GM23338 (cell line): ENCODE results near the gene ITGA8. TPM values are rescaled to one million over a fixed set of nuclear protein-coding genes. Genes with fewer than 3 reads are reported as not detected.

Experiments used
- ATAC-seq: fragments of 200-7000 bp; cut with Tn5 transposase; 3 replicates; pipeline ENCODE4 v1.9.1; 2020
- DNase-seq: peaks from one replicate; pipeline ENCODE4 v3.0.0-alpha.2; 2015; ENCODE audit warnings: low spot score
- H2AFZ ChIP-seq: fragments of 200-600 bp; sonication (generic); 2 replicates; pipeline ENCODE4 v1.8.0; 2016; ENCODE audit warnings: antibody characterized with exemption, mild to moderate bottlenecking, moderate library complexity
- H3F3A ChIP-seq: fragments of 200-600 bp; sonication (generic); replicated peaks from 2 replicates; pipeline ENCODE4 v1.8.0; 2017; ENCODE audit warnings: antibody characterized with exemption, mixed run types, low read depth
- H3K27ac ChIP-seq: fragments of 200-600 bp; sonication (generic); 2 replicates; pipeline ENCODE4 v1.6.1; 2016; ENCODE audit warnings: low read depth
- H3K27me3 ChIP-seq: fragments of 200-600 bp; sonication (generic); 2 replicates; pipeline ENCODE4 v1.8.0; 2016; ENCODE audit warnings: mild to moderate bottlenecking, mixed run types, moderate library complexity; ENCODE audit not compliant: insufficient read depth
- H3K36me3 ChIP-seq: fragments of 200-600 bp; sonication (generic); 2 replicates; pipeline ENCODE4 v1.8.0; 2016; ENCODE audit warnings: mild to moderate bottlenecking; ENCODE audit not compliant: insufficient read depth
- H3K4me1 ChIP-seq: fragments of 200-600 bp; sonication (generic); 2 replicates; pipeline ENCODE4 v1.8.0; 2016; ENCODE audit warnings: mild to moderate bottlenecking, moderate library complexity; ENCODE audit not compliant: insufficient read depth
- H3K4me2 ChIP-seq: fragments of 200-600 bp; sonication (generic); 2 replicates; pipeline ENCODE4 v1.7.1; 2017; ENCODE audit warnings: mixed run types
- H3K4me3 ChIP-seq: fragments of 200-600 bp; sonication (generic); 2 replicates; pipeline ENCODE4 v1.6.1; 2016; ENCODE audit warnings: mixed run types
- H3K79me2 ChIP-seq: fragments of 200-600 bp; sonication (generic); replicated peaks from 2 replicates; pipeline ENCODE4 v1.8.0; 2017; ENCODE audit warnings: mild to moderate bottlenecking; ENCODE audit not compliant: insufficient read depth
- H3K9me2 ChIP-seq: fragments of 200-600 bp; sonication (generic); 2 replicates; pipeline ENCODE4 v1.8.0; 2017; ENCODE audit not compliant: insufficient read depth
- H4K20me1 ChIP-seq: fragments of 200-600 bp; sonication (generic); replicated peaks from 2 replicates; pipeline ENCODE4 v1.8.0; 2017; ENCODE audit warnings: mild to moderate bottlenecking; ENCODE audit not compliant: insufficient read depth
- H3K27ac Mint-ChIP-seq: 2 replicates; pipeline ENCODE4 v1.8.0; 2020; ENCODE audit warnings: inconsistent platforms, mild to moderate bottlenecking, moderate library complexity, mixed read lengths
- H3K27me3 Mint-ChIP-seq: 3 replicates; pipeline ENCODE4 v1.8.0; 2022; ENCODE audit warnings: low read depth, mild to moderate bottlenecking, moderate library complexity, mixed read lengths, inconsistent platforms; ENCODE audit not compliant: insufficient read depth, poor library complexity
- H3K36me3 Mint-ChIP-seq: 3 replicates; pipeline ENCODE4 v1.8.0; 2021; ENCODE audit warnings: low read depth, mild to moderate bottlenecking, inconsistent platforms, moderate library complexity, mixed read lengths
- H3K4me1 Mint-ChIP-seq: 3 replicates; pipeline ENCODE4 v1.8.0; 2020; ENCODE audit warnings: mild to moderate bottlenecking, inconsistent platforms, mixed read lengths
- H3K4me3 Mint-ChIP-seq: 3 replicates; pipeline ENCODE4 v1.8.0; 2021; ENCODE audit warnings: moderate library complexity, mild to moderate bottlenecking, inconsistent platforms, mixed read lengths
- H3K9me3 Mint-ChIP-seq: 3 replicates; pipeline ENCODE4 v1.8.0; 2020; ENCODE audit warnings: moderate library complexity, mild to moderate bottlenecking, inconsistent platforms, mixed read lengths
- CREB1 ChIP-seq: fragments of 250-450 bp; sonication (Bioruptor Pico); IDR thresholded peaks from 2 replicates; pipeline ENCODE4 v1.5.0; 2020; ENCODE audit warnings: low read depth, mild to moderate bottlenecking, moderate library complexity
- EZH2 ChIP-seq: fragments of 200-600 bp; sonication (generic); IDR thresholded peaks from one replicate; pipeline ENCODE4 v1.8.0; 2017; ENCODE audit warnings: antibody characterized with exemption, mild to moderate bottlenecking, low read depth; ENCODE audit not compliant: unreplicated experiment
- EZH2phosphoT487 ChIP-seq: fragments of 200-600 bp; sonication (generic); IDR thresholded peaks from one replicate; pipeline ENCODE4 v1.8.1; 2018; ENCODE audit warnings: antibody characterized with exemption; ENCODE audit not compliant: unreplicated experiment
- JUNB ChIP-seq: IDR thresholded peaks from one replicate; pipeline ENCODE4 v1.6.1; 2016; ENCODE audit warnings: antibody characterized with exemption; ENCODE audit not compliant: unreplicated experiment
- NANOG ChIP-seq: IDR thresholded peaks from 2 replicates; pipeline ENCODE4 v1.6.1; 2016; ENCODE audit warnings: antibody characterized with exemption, borderline replicate concordance
- POLR2AphosphoS5 ChIP-seq: IDR thresholded peaks from 2 replicates; pipeline ENCODE4 v1.6.1; 2016; ENCODE audit warnings: antibody characterized with exemption, low read depth
- STAT1 ChIP-seq: IDR thresholded peaks from one replicate; pipeline ENCODE4 v1.6.1; 2016; ENCODE audit warnings: antibody characterized with exemption; ENCODE audit not compliant: unreplicated experiment
- ZNF114 ChIP-seq: fragments of 250-450 bp; sonication (Bioruptor Pico); IDR thresholded peaks from 2 replicates; pipeline ENCODE4 v1.5.0; 2020; ENCODE audit warnings: mild to moderate bottlenecking, moderate library complexity
- ZNF331 ChIP-seq: fragments of 250-450 bp; sonication (Bioruptor Pico); IDR thresholded peaks from 2 replicates; pipeline ENCODE4 v1.5.0; 2020; ENCODE audit warnings: low read depth, mild to moderate bottlenecking, moderate library complexity
- polyA plus RNA-seq: library from polyadenylated mRNA; unstranded; fragments of >200 nt; fragmentation: Nextera tagmentation; extraction: Ambion mirVana; gene quantifications from 2 replicates; pipeline ENCODE4 v1.2.1, GENCODE V29; 2016
- total RNA-seq: library from RNA; depleted of rRNA; stranded (reverse); fragments of >200 nt; shearing (Covaris generic); gene quantifications from 2 replicates; pipeline ENCODE4 v1.2.3, GENCODE V29; 2014
- TF ChIP-seq, protein P1 (sequence below): IDR thresholded peaks from 2 replicates; pipeline ENCODE4 v1.6.1; 2016; ENCODE audit warnings: antibody characterized with exemption
- TF ChIP-seq, protein P2 (sequence below): fragments of 250-450 bp; sonication (Bioruptor Pico); IDR thresholded peaks from 2 replicates; pipeline ENCODE4 v1.5.0; 2020; ENCODE audit warnings: mild to moderate bottlenecking, moderate library complexity
- TF ChIP-seq, protein P3 (sequence below), 2 experiments: fragments of 200-600 bp in 1 of 2; sonication (generic) in 1 of 2; conservative IDR thresholded peaks; 2 replicates each; pipeline versions ENCODE4 v1.5.1 to v1.6.1; 2016 to 2017; ENCODE audit warnings: antibody characterized with exemption in 2 of 2, low read depth in 2 of 2, mild to moderate bottlenecking in 2 of 2, moderate library complexity in 1 of 2

ITGA8 gene
- total and polyA plus RNA-seq, 2 experiments from 2014 or later, result not detected

DNA sequence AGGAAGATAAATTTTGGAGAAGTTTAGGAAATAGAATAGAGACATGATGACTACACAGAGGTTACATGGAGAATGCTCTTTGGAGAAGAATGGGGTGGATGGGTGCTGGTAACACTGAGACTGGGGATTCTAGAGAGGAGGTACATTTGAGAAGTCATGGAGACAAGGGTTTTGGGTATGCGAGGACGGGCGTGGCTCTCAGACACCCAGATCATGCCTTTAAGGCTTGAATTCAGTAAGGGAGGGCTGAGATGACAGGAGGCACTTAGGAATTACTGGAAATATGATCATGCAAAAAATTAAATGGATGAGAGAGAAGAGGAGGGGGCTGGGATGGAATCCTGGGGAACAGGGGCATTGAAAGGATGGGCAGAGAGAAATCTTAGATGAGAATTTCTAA is 168.8 kb downstream of the ITGA8 start:
- no peak overlapping the region for H3K4me3 Mint-ChIP-seq
- 0 out of 3 replicates have a peak, but pooled peaks cover 2% of the 10 kb centered on the region for H3K4me1 Mint-ChIP-seq
- no peak overlapping the region for H3K27ac Mint-ChIP-seq
- DNase-seq (no peak), ATAC-seq (no peak)
- Histone ChIP-seq H3K79me2 (no peaks in the 10 kb centered on the region), H3K9me2 (0 out of 2 replicates have a peak, but pooled peaks cover 8% of the 10 kb centered on the region), H3K27ac (no peak overlapping the region), H3K36me3 (no peaks in the 10 kb centered on the region), H3K4me1 (peaks cover 4% of the 10 kb centered on the region; the same call in 1 of the 2 replicates), H2AFZ (peak overlapping the region; percentile 43; the same call in 1 of the 2 replicates), H3K4me3 (no peak overlapping the region), H3K4me2 (no peak overlapping the region), H3F3A (no peaks in the 10 kb centered on the region), H3K27me3 (no peaks in the 10 kb centered on the region), H4K20me1 (no peaks in the 10 kb centered on the region)
- H3K36me3 Mint-ChIP-seq, result no peaks in the 10 kb centered on the region; the same call in 2 of the 3 replicates
- H3K9me3 Mint-ChIP-seq, result no peaks in the 10 kb centered on the region
- TF ChIP-seq POLR2AphosphoS5 (no peak), NANOG (no peak), ZNF114 (CRISPR knock-in tag) (no peak), ZNF331 (CRISPR knock-in tag) (no peak), JUNB (no peak), CREB1 (no peak), EZH2 (no peak)
- TF ChIP-seq, protein P1, sequence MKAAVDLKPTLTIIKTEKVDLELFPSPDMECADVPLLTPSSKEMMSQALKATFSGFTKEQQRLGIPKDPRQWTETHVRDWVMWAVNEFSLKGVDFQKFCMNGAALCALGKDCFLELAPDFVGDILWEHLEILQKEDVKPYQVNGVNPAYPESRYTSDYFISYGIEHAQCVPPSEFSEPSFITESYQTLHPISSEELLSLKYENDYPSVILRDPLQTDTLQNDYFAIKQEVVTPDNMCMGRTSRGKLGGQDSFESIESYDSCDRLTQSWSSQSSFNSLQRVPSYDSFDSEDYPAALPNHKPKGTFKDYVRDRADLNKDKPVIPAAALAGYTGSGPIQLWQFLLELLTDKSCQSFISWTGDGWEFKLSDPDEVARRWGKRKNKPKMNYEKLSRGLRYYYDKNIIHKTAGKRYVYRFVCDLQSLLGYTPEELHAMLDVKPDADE, result no peak
- H3K27me3 Mint-ChIP-seq, result peaks cover 3% of the 10 kb centered on the region

DNA sequence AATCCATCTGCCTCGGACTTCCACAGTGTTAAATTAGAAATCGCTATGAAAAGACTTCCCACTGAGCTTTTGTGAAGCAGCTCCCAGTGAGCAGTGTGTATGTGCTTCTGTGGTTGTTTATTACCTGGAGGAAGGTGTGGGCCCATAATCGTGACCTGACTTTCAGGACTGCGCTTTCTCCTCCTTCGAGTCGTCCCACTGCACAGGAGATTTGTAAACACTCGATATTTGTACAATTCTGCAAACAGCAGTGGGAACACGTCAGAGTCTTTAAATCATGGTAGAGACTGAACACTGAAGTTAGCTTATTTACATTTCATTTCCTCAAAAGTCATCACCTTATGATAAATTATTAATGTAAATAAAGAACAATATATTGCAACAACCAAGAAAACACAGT is 171.4 kb downstream of the ITGA8 start:
- no peak overlapping the region for H3K4me2 ChIP-seq
- 0 out of 3 replicates have a peak, but pooled peaks cover 2% of the 10 kb centered on the region for H3K4me1 Mint-ChIP-seq
- no peak for DNase-seq
- TF ChIP-seq STAT1 (no peak), NANOG (no peak), EZH2 (no peak), CREB1 (no peak), EZH2phosphoT487 (no peak), JUNB (no peak)
- TF ChIP-seq, protein P1, result no peak
- TF ChIP-seq, protein P2, sequence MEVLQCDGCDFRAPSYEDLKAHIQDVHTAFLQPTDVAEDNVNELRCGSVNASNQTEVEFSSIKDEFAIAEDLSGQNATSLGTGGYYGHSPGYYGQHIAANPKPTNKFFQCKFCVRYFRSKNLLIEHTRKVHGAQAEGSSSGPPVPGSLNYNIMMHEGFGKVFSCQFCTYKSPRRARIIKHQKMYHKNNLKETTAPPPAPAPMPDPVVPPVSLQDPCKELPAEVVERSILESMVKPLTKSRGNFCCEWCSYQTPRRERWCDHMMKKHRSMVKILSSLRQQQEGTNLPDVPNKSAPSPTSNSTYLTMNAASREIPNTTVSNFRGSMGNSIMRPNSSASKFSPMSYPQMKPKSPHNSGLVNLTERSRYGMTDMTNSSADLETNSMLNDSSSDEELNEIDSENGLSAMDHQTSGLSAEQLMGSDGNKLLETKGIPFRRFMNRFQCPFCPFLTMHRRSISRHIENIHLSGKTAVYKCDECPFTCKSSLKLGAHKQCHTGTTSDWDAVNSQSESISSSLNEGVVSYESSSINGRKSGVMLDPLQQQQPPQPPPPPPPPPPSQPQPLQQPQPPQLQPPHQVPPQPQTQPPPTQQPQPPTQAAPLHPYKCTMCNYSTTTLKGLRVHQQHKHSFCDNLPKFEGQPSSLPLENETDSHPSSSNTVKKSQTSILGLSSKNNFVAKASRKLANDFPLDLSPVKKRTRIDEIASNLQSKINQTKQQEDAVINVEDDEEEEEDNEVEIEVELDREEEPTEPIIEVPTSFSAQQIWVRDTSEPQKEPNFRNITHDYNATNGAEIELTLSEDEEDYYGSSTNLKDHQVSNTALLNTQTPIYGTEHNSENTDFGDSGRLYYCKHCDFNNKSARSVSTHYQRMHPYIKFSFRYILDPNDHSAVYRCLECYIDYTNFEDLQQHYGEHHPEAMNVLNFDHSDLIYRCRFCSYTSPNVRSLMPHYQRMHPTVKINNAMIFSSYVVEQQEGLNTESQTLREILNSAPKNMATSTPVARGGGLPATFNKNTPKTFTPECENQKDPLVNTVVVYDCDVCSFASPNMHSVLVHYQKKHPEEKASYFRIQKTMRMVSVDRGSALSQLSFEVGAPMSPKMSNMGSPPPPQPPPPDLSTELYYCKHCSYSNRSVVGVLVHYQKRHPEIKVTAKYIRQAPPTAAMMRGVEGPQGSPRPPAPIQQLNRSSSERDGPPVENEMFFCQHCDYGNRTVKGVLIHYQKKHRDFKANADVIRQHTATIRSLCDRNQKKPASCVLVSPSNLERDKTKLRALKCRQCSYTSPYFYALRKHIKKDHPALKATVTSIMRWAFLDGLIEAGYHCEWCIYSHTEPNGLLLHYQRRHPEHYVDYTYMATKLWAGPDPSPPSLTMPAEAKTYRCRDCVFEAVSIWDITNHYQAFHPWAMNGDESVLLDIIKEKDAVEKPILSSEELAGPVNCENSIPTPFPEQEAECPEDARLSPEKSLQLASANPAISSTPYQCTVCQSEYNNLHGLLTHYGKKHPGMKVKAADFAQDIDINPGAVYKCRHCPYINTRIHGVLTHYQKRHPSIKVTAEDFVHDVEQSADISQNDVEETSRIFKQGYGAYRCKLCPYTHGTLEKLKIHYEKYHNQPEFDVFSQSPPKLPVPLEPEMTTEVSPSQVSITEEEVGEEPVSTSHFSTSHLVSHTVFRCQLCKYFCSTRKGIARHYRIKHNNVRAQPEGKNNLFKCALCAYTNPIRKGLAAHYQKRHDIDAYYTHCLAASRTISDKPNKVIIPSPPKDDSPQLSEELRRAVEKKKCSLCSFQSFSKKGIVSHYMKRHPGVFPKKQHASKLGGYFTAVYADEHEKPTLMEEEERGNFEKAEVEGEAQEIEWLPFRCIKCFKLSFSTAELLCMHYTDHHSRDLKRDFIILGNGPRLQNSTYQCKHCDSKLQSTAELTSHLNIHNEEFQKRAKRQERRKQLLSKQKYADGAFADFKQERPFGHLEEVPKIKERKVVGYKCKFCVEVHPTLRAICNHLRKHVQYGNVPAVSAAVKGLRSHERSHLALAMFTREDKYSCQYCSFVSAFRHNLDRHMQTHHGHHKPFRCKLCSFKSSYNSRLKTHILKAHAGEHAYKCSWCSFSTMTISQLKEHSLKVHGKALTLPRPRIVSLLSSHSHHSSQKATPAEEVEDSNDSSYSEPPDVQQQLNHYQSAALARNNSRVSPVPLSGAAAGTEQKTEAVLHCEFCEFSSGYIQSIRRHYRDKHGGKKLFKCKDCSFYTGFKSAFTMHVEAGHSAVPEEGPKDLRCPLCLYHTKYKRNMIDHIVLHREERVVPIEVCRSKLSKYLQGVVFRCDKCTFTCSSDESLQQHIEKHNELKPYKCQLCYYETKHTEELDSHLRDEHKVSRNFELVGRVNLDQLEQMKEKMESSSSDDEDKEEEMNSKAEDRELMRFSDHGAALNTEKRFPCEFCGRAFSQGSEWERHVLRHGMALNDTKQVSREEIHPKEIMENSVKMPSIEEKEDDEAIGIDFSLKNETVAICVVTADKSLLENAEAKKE (CRISPR knock-in tag), result no peak
- TF ChIP-seq, protein P3, sequence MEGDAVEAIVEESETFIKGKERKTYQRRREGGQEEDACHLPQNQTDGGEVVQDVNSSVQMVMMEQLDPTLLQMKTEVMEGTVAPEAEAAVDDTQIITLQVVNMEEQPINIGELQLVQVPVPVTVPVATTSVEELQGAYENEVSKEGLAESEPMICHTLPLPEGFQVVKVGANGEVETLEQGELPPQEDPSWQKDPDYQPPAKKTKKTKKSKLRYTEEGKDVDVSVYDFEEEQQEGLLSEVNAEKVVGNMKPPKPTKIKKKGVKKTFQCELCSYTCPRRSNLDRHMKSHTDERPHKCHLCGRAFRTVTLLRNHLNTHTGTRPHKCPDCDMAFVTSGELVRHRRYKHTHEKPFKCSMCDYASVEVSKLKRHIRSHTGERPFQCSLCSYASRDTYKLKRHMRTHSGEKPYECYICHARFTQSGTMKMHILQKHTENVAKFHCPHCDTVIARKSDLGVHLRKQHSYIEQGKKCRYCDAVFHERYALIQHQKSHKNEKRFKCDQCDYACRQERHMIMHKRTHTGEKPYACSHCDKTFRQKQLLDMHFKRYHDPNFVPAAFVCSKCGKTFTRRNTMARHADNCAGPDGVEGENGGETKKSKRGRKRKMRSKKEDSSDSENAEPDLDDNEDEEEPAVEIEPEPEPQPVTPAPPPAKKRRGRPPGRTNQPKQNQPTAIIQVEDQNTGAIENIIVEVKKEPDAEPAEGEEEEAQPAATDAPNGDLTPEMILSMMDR (conservative IDR thresholded peaks at IDR 0.05; ENCODE audit: low read depth in 2 of 2), result no peak

More for the DNA sequence above, 171.4 kb downstream of the ITGA8 start:
- H3K27me3 ChIP-seq, result no peaks in the 10 kb centered on the region
- Mint-ChIP-seq H3K27ac (no peak overlapping the region), H3K27me3 (peaks cover 3% of the 10 kb centered on the region), H3K9me3 (no peaks in the 10 kb centered on the region), H3K36me3 (no peaks in the 10 kb centered on the region; the same call in 1 of the 3 replicates), H3K4me3 (no peak overlapping the region)
- H3K79me2 ChIP-seq, result no peaks in the 10 kb centered on the region
- H4K20me1 ChIP-seq, result no peaks in the 10 kb centered on the region
- H2AFZ ChIP-seq, result no peak overlapping the region
- H3K4me3 ChIP-seq, result no peak overlapping the region
- no peak overlapping the region for H3K27ac ChIP-seq
- H3K36me3 ChIP-seq, result no peaks in the 10 kb centered on the region
- H3K4me1 ChIP-seq, result peaks cover 4% of the 10 kb centered on the region; the same call in 1 of the 2 replicates
- H3K9me2 ChIP-seq, result 0 out of 2 replicates have a peak, but pooled peaks cover 18% of the 10 kb centered on the region
- H3F3A ChIP-seq, result no peaks in the 10 kb centered on the region
- no peak for ATAC-seq
